ENCODE results near the gene ZNF407. TPM values are rescaled to one million over a fixed set of nuclear protein-coding genes. Genes with fewer than 3 reads are reported as not detected.

ZNF407 gene
- total and polyA plus RNA-seq, 2 experiments from 2014 or later = 2.1 to 10.4 TPM

GRCh38 chr18:74731097-74731496 is 133.4 kb downstream of the ZNF407 start (continued):
- TF ChIP-seq ZNF462 (CRISPR knock-in tag; IDR thresholded peaks at IDR 0.05) = no peak
- TF ChIP-seq STAT1 (IDR thresholded peaks at IDR 0.05; ENCODE audit: unreplicated experiment) = no peak
- no peak for TF ChIP-seq EZH2phosphoT487 (IDR thresholded peaks at IDR 0.05; ENCODE audit: unreplicated experiment)
- no peak for TF ChIP-seq ETS1 (IDR thresholded peaks at IDR 0.05)
- no peak for TF ChIP-seq NANOG (IDR thresholded peaks at IDR 0.05; ENCODE audit: borderline replicate concordance)
- TF ChIP-seq CREB1 (CRISPR knock-in tag; IDR thresholded peaks at IDR 0.05; ENCODE audit: low read depth) = no peak

GRCh38 chr18:74732380-74732779 is 134.7 kb downstream of the ZNF407 start:
- H3K9me3 Mint-ChIP-seq = no peaks in the 10 kb centered on the region
- peaks cover 11% of the 10 kb centered on the region for H3K4me1 Mint-ChIP-seq
- no peak overlapping the region for H3K4me3 Mint-ChIP-seq
- TF ChIP-seq ZNF462 (CRISPR knock-in tag; IDR thresholded peaks at IDR 0.05) (no peak), ZNF114 (CRISPR knock-in tag; IDR thresholded peaks at IDR 0.05) (no peak), CREB1 (CRISPR knock-in tag; IDR thresholded peaks at IDR 0.05; ENCODE audit: low read depth) (no peak), EZH2 (IDR thresholded peaks at IDR 0.05; ENCODE audit: low read depth, unreplicated experiment) (no peak)

More at GRCh38 chr18:74732380-74732779, 134.7 kb downstream of the ZNF407 start:
- H3K27ac ChIP-seq (ENCODE audit: low read depth) = no peak overlapping the region
- H3K4me3 ChIP-seq = no peak overlapping the region
- H3K27me3 ChIP-seq (ENCODE audit: insufficient read depth) = no peaks in the 10 kb centered on the region
- H3K79me2 ChIP-seq (replicated peaks; ENCODE audit: insufficient read depth) = no peaks in the 10 kb centered on the region
- no peak overlapping the region for H3K4me2 ChIP-seq
- no peaks in the 10 kb centered on the region for H4K20me1 ChIP-seq (replicated peaks; ENCODE audit: insufficient read depth)
- Mint-ChIP-seq H3K36me3 (ENCODE audit: low read depth) (no peaks in the 10 kb centered on the region), H3K27me3 (ENCODE audit: insufficient read depth, low read depth, poor library complexity) (peaks cover 2% of the 10 kb centered on the region), H3K27ac (no peak overlapping the region)
- no peak overlapping the region for H2AFZ ChIP-seq
- no peaks in the 10 kb centered on the region for H3K9me2 ChIP-seq (ENCODE audit: insufficient read depth)
- no peaks in the 10 kb centered on the region for H3F3A ChIP-seq (replicated peaks; ENCODE audit: low read depth)
- no peak for DNase-seq (ENCODE audit: low spot score)
- peaks cover 11% of the 10 kb centered on the region for H3K4me1 ChIP-seq (ENCODE audit: insufficient read depth)
- no peak for ATAC-seq
- no peaks in the 10 kb centered on the region for H3K36me3 ChIP-seq (ENCODE audit: insufficient read depth)
